SK-N-SH (cell line): ENCODE data around the gene LBHD1. TPM values are rescaled to one million over a fixed set of nuclear protein-coding genes. Genes with fewer than 3 reads are reported as not detected.

ENCODE experiments used
- CTCF ChIA-PET: fragments of 300-600, 350-600 bp; formaldehyde crosslinking; extraction: SDS; loops from one replicate; lab custom pipeline; 2021; lab: Yijun Ruan, JAX
- POLR2A ChIA-PET: fragments of 350-600 bp; sonication (Branson Sonifier 250); formaldehyde crosslinking; extraction: SDS; loops from one replicate; lab custom pipeline; 2020; ENCODE audit warnings: antibody characterized with exemption, inconsistent platforms; lab: Yijun Ruan, JAX
- DNase-seq: peaks from one replicate; pipeline ENCODE4 v3.0.0; 2012
- H2AFZ ChIP-seq: fragments of 200-600 bp; sonication (generic); 2 replicates; pipeline ENCODE4 v1.8.1; 2016; ENCODE audit warnings: antibody characterized with exemption, mild to moderate bottlenecking, low read depth
- H3F3A ChIP-seq: fragments of 200-600 bp; sonication (generic); replicated peaks from 2 replicates; pipeline ENCODE3; 2016; ENCODE audit warnings: antibody characterized with exemption, mild to moderate bottlenecking; ENCODE audit not compliant: insufficient read depth
- H3K27ac ChIP-seq, 2 experiments: fragments of 200-500 bp in 1 of 2; fragments of 200-600 bp in 1 of 2; sonication (Bioruptor generic) in 1 of 2; sonication (generic), shearing (Covaris generic) in 1 of 2; 2 replicates each; pipeline versions ENCODE4 v1.5.1 to v1.6.1; 2014 to 2016; ENCODE audit warnings: low read depth in 2 of 2, inconsistent platforms in 1 of 2, low read length in 1 of 2, mild to moderate bottlenecking in 1 of 2, mixed read lengths in 1 of 2
- H3K27me3 ChIP-seq: fragments of 200-600 bp; sonication (generic), shearing (Covaris generic); 2 replicates; pipeline ENCODE4 v1.6.1; 2016; ENCODE audit warnings: mixed run types; ENCODE audit not compliant: insufficient read depth
- H3K36me3 ChIP-seq, 2 experiments: fragments of 200-500 bp in 1 of 2; fragments of 200-600 bp in 1 of 2; sonication (Bioruptor generic) in 1 of 2; sonication (generic) in 1 of 2; replicated peaks in 1 of 2; 2 replicates each; pipeline versions ENCODE3 to v1.5.1; 2014 to 2016; ENCODE audit warnings: low read length in 1 of 2, mild to moderate bottlenecking in 1 of 2; ENCODE audit not compliant: insufficient read depth in 2 of 2, control insufficient read depth in 1 of 2
- H3K4me1 ChIP-seq, 2 experiments: fragments of 200-500 bp in 1 of 2; fragments of 200-600 bp in 1 of 2; sonication (Bioruptor generic) in 1 of 2; sonication (generic), shearing (Covaris generic) in 1 of 2; 2 replicates each; pipeline versions ENCODE4 v1.5.1 to v1.6.1; 2014 to 2016; ENCODE audit warnings: low read depth in 1 of 2, low read length in 1 of 2, mixed run types in 1 of 2; ENCODE audit not compliant: insufficient read depth in 2 of 2, control insufficient read depth in 1 of 2
- H3K4me2 ChIP-seq: fragments of 200-600 bp; sonication (generic), shearing (Covaris generic); 2 replicates; pipeline ENCODE4 v1.6.1; 2017; ENCODE audit warnings: mixed run types
- H3K4me3 ChIP-seq, 2 experiments: fragments of 200-500 bp in 1 of 2; fragments of 200-600 bp in 1 of 2; sonication (Bioruptor generic) in 1 of 2; sonication (generic), shearing (Covaris generic) in 1 of 2; 2 replicates each; pipeline versions ENCODE4 v1.5.1 to v1.8.1; 2014 to 2016; ENCODE audit warnings: low read depth in 2 of 2, inconsistent platforms in 1 of 2, low read length in 1 of 2, mild to moderate bottlenecking in 1 of 2, mixed read lengths in 1 of 2, moderate library complexity in 1 of 2
- H3K79me2 ChIP-seq: fragments of 200-600 bp; sonication (generic); 2 replicates; pipeline ENCODE4 v1.8.1; 2017; ENCODE audit warnings: mild to moderate bottlenecking; ENCODE audit not compliant: insufficient read depth
- H3K9ac ChIP-seq: fragments of 200-600 bp; sonication (generic); 2 replicates; pipeline ENCODE4 v1.6.1; 2017; ENCODE audit warnings: mixed run types
- H3K9me2 ChIP-seq: fragments of 200-600 bp; sonication (generic); 2 replicates; pipeline ENCODE4 v1.6.1; 2017; ENCODE audit warnings: mixed run types
- H3K9me3 ChIP-seq: fragments of 200-600 bp; sonication (generic); 2 replicates; pipeline ENCODE4 v1.6.1; 2017; ENCODE audit warnings: mixed run types, mild to moderate bottlenecking, moderate library complexity
- H4K20me1 ChIP-seq: fragments of 200-600 bp; sonication (generic); 2 replicates; pipeline ENCODE4 v1.6.1; 2017; ENCODE audit warnings: mild to moderate bottlenecking, mixed run types; ENCODE audit not compliant: insufficient read depth
- ELF1 ChIP-seq: IDR thresholded peaks from 2 replicates; pipeline ENCODE4 v1.4.0; 2012
- EP300 ChIP-seq, 2 experiments: IDR thresholded peaks; 2 replicates each; pipeline versions ENCODE4 v1.4.0 to v1.6.1; 2012; ENCODE audit warnings: borderline replicate concordance in 1 of 2, low read depth in 1 of 2, low read length in 1 of 2
- FOSL2 ChIP-seq: IDR thresholded peaks from 2 replicates; pipeline ENCODE4 v1.4.0; 2012; ENCODE audit warnings: low read depth, mild to moderate bottlenecking, moderate library complexity, borderline replicate concordance
- FOXJ3 ChIP-seq: sonication (generic); formaldehyde crosslinking; IDR thresholded peaks from 2 replicates; pipeline ENCODE4 v1.5.1; 2020; ENCODE audit warnings: mild to moderate bottlenecking, missing genetic modification reagents
- FOXM1 ChIP-seq: IDR thresholded peaks from 2 replicates; pipeline ENCODE4 v1.4.0; 2012; ENCODE audit warnings: low read depth, mild to moderate bottlenecking
- GABPA ChIP-seq: IDR thresholded peaks from 2 replicates; pipeline ENCODE4 v1.4.0; 2012; ENCODE audit warnings: low read depth, mild to moderate bottlenecking
- IRF3 ChIP-seq: fragments of 150-350 bp; IDR thresholded peaks from 2 replicates; pipeline ENCODE4 v1.6.1; 2016; ENCODE audit warnings: mild to moderate bottlenecking, low read depth, low read length
- JUND ChIP-seq: IDR thresholded peaks from 2 replicates; pipeline ENCODE4 v1.4.0; 2012
- MAX ChIP-seq: IDR thresholded peaks from 2 replicates; pipeline ENCODE4 v1.4.0; 2012; ENCODE audit warnings: low read depth
- MEF2A ChIP-seq: IDR thresholded peaks from 2 replicates; pipeline ENCODE4 v1.4.0; 2012; ENCODE audit warnings: low read depth, borderline replicate concordance
- NFIC ChIP-seq: IDR thresholded peaks from 2 replicates; pipeline ENCODE4 v1.4.0; 2012; ENCODE audit warnings: borderline replicate concordance
- NRF1 ChIP-seq: IDR thresholded peaks from 2 replicates; pipeline ENCODE4 v1.6.1; 2012; ENCODE audit warnings: low read depth, mild to moderate bottlenecking, low read length
- PBX3 ChIP-seq: IDR thresholded peaks from 2 replicates; pipeline ENCODE4; 2012
- POLR2AphosphoS5 ChIP-seq: IDR thresholded peaks from 2 replicates; pipeline ENCODE4 v1.6.1; 2012; ENCODE audit warnings: low read depth, low read length
- RAD21 ChIP-seq: IDR thresholded peaks from 2 replicates; pipeline ENCODE4 v1.6.1; 2012; ENCODE audit warnings: mild to moderate bottlenecking, low read length
- RCOR1 ChIP-seq: fragments of 150-350 bp; IDR thresholded peaks from 2 replicates; pipeline ENCODE4 v1.6.1; 2017; ENCODE audit warnings: antibody characterized with exemption, low read length
- REST ChIP-seq: IDR thresholded peaks from 2 replicates; pipeline ENCODE4 v1.6.1; 2012; ENCODE audit warnings: mild to moderate bottlenecking, low read depth, low read length, moderate library complexity
- RFX5 ChIP-seq: IDR thresholded peaks from 2 replicates; pipeline ENCODE4 v1.6.1; 2012; ENCODE audit warnings: mild to moderate bottlenecking, improper control_type of control experiment, low read length
- RXRA ChIP-seq: IDR thresholded peaks from 2 replicates; pipeline ENCODE4 v1.4.0; 2012; ENCODE audit warnings: low read depth, mild to moderate bottlenecking, borderline replicate concordance
- SIN3A ChIP-seq: IDR thresholded peaks from 2 replicates; pipeline ENCODE4 v1.6.1; 2012; ENCODE audit warnings: low read depth, mild to moderate bottlenecking, low read length, moderate library complexity, borderline replicate concordance
- SMC3 ChIP-seq: IDR thresholded peaks from 2 replicates; pipeline ENCODE4 v1.6.1; 2012; ENCODE audit warnings: low read depth, low read length, improper control_type of control experiment
- TAF1 ChIP-seq: IDR thresholded peaks from 2 replicates; pipeline ENCODE4 v1.6.1; 2012; ENCODE audit warnings: low read depth, mild to moderate bottlenecking, low read length, moderate library complexity, borderline replicate concordance
- TEAD4 ChIP-seq: IDR thresholded peaks from 2 replicates; pipeline ENCODE4 v1.4.0; 2012; ENCODE audit warnings: mild to moderate bottlenecking, borderline replicate concordance; ENCODE audit not compliant: insufficient read depth
- YY1 ChIP-seq: IDR thresholded peaks from 2 replicates; pipeline ENCODE4 v1.4.0; 2012; ENCODE audit warnings: low read depth, mild to moderate bottlenecking
- ZBTB33 ChIP-seq: IDR thresholded peaks from 2 replicates; pipeline ENCODE4 v1.4.0; 2012; ENCODE audit warnings: low read depth, borderline replicate concordance
- WGBS: methylation state at CpG from one replicate; pipeline ENCODE4 v1.1.6; 2017; ENCODE audit warnings: low lambda C conversion rate; 5-methylcytosine and 5-hydroxymethylcytosine counted together
- polyA plus RNA-seq, 3 experiments: library from polyadenylated mRNA; depleted of rRNA; stranded (reverse); fragments of >200 nt; gene quantifications; 2 replicates each; pipeline ENCODE4 v1.2.3, GENCODE V29; 2012

LBHD1 gene
- polyA plus RNA-seq, 1 of the 3 experiments (the other 2 are of a cell fraction) = 9.7 TPM

- Histone ChIP-seq H3K4me2 (peak within 1 kb of the TSS; percentile 96), H3K27ac (peak within 1 kb of the TSS; percentile 70 to 77; a peak in 3 of 4 replicates), H3K4me3 (peak within 1 kb of the TSS; percentile 79 to 98), H4K20me1 (no peaks in the 10 kb centered on the region), H3K9me2 (no peaks in the 10 kb centered on the region), H3K9me3 (no peaks in the 10 kb centered on the region), H3K79me2 (peaks cover 49% of the 10 kb centered on the region), H3K36me3 (peaks cover 19 to 23% of the 10 kb centered on the region in 2 experiments), H3K9ac (peak within 1 kb of the TSS; percentile 96), H2AFZ (peak within 1 kb of the TSS; percentile 82), H3K4me1 (peaks cover 11 to 15% of the 10 kb centered on the region in 2 experiments; a peak in 3 of 4 replicates), H3K27me3 (no peaks in the 10 kb centered on the region), H3F3A (peaks cover 38% of the 10 kb centered on the region)
- CTCF ChIA-PET = interaction anchor here (1.6 to 3.7 kb wide), 4 partner anchors 9 to 91 kb away, joined by 3 to 31 read pairs (median 12); partner anchors contain the start of gene TAF6L
- WGBS = 13% methylated on average over 42 of the region's 55 CpGs
- POLR2A ChIA-PET = interaction anchor here (1.3 to 2.0 kb wide), 2 partner anchors 14 to 162 kb away, joined by 9 read pairs; partner anchors contain the start of genes C11orf98 and CSKMT
- DNase-seq = peak; percentile 93
- TF ChIP-seq ZBTB33 (peak; percentile 87; the same call in 1 of the 2 replicates), SMC3 (no peak), JUND (no peak), MEF2A (no peak), EP300 (IDR thresholded peaks at IDR 0.05; ENCODE audit: borderline replicate concordance in 1 of 2, low read depth in 1 of 2, low read length in 1 of 2) (peak in 1 of 2 experiments; percentile 15; a peak in 2 of 4 replicates), GABPA (peak; percentile 95), FOXJ3 (CRISPR knock-in tag) (no peak), YY1 (peak; percentile 48), MAX (peak; percentile 90), FOSL2 (no peak), TAF1 (peak; percentile 78; the same call in 1 of the 2 replicates), NFIC (peak; percentile 60), REST (peak; percentile 70; the same call in 1 of the 2 replicates), ELF1 (peak; percentile 94), TEAD4 (no peak), FOXM1 (peak; percentile 22; the same call in 1 of the 2 replicates), RFX5 (no peak), POLR2AphosphoS5 (peak; percentile 87), RXRA (no peak), RCOR1 (peak; percentile 30; the same call in 1 of the 2 replicates), PBX3 (peak; percentile 17; the same call in 1 of the 2 replicates), SIN3A (peak; percentile 69; the same call in 1 of the 2 replicates), IRF3 (no peak), RAD21 (no peak), NRF1 (no peak)
Measured at GRCh38 chr11:62678770-62679696, 7.0 kb upstream of the LBHD1 start, which contains the start of gene UBXN1. Gene UBXN1, minus strand, starts transcription at chr11:62679073. Its CDS starts 150 bp downstream, at chr11:62678923.
